ENCODE measurements around the gene ZNF672. TPM values are rescaled to one million over a fixed set of nuclear protein-coding genes. Genes with fewer than 3 reads are reported as not detected.

The ZNF672 gene
- polyA plus RNA-seq, 1 donor (not counting 4 experiments of a cell fraction or from before 2014, with no cell fraction given): 12.6 TPM

DNA sequence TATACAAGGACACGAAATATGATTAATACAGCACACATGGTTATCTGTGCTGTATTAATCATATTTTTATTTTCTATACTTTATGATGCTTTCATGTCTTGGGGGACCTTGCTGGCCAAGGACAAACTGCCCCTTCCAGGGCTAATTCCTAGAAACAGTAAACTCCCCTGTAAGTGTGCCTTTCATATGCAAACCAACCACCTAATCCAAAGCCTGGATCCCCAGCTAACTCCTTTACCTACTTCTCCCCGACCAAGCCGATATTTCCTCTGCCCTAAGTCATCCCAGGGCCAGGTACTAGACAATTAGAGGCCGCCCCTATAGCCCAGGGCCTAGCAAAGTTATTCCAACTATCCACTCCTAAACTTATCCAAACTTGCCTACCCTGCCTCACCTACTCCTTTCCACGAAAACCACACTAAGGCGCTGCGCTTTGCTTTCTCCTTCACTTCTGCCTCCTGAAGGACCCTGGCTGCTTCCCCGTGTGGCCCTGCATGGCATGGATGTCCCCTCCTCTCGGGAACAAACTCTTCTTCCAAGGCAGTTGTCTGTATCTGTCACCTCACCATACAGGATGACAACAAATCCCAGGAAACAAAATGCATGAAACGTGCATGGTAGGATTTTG, 22.5 kb upstream of the ZNF672 start:
- Histone ChIP-seq H3K79me2 (ENCODE audit: control insufficient read depth, insufficient read depth, low read length) (peaks cover 16% of the 10 kb centered on the region), H3K36me3 (ENCODE audit: control insufficient read depth in 2 of 2, extremely low read depth in 1 of 2, insufficient read depth in 2 of 2, low read length in 2 of 2) (peaks cover 27 to 42% of the 10 kb centered on the region in 2 experiments)

DNA sequence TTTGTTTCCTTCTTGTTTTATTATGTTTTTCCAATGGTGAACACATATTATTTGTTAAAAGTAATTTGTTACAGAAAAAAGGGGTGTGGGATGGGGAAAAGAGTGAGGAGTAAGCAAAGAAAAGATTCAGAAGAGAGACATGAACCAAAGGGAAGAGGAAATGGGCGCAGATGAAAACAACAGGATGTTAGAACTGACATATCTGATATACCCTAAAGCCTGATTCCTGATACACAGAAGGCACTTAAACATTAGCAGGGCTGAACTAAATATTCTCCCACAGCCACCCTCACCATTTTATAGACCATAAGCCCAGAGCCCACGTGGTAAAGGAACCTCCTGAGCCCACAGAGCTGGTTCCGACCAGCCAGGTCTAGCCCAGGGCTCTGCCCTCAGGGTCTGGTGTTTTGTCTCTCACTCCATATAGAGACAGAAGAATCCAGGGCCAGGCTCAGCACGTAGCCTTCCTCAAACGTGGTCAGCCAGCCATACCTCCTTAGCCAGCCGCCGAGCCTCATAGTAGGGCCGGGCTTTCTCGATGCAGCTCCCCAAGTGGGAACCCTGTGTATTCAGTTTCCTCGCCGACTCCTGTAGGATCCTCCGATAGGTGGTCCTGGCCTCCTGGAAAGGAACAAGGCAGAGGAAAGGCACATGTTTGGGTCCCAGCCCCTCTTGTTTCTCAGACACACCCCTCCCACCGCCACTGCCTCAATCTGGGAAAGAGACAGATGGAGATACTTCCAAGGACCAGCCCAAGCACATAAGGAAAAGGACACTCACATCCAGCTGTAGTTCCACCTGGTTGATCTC, 21.8 kb upstream of the ZNF672 start:
- DNase-seq (ENCODE audit: low read depth, low spot score) (no peak), FAIRE-seq (no peak)
- H2AFZ ChIP-seq (ENCODE audit: control insufficient read depth, low read length): no peak overlapping the region
- H3K27me3 ChIP-seq (ENCODE audit: control insufficient read depth, extremely low read depth, insufficient read depth, low read length): no peaks in the 10 kb centered on the region
- H3K4me3 ChIP-seq (ENCODE audit: control insufficient read depth in 2 of 3, extremely low read depth in 1 of 3, insufficient read depth in 2 of 3, low read depth in 1 of 3, low read length in 3 of 3): no peak overlapping the region
- H3K4me2 ChIP-seq (ENCODE audit: control insufficient read depth, extremely low read depth, insufficient read depth, low read depth, low read length): no peak overlapping the region
- peaks cover 3% of the 10 kb centered on the region for H3K4me1 ChIP-seq (ENCODE audit: control insufficient read depth, extremely low read depth, insufficient read depth, low read length)
- no peak for TF ChIP-seq EZH2 (IDR thresholded peaks at IDR 0.05; ENCODE audit: low read length)
- TF ChIP-seq, protein P1, sequence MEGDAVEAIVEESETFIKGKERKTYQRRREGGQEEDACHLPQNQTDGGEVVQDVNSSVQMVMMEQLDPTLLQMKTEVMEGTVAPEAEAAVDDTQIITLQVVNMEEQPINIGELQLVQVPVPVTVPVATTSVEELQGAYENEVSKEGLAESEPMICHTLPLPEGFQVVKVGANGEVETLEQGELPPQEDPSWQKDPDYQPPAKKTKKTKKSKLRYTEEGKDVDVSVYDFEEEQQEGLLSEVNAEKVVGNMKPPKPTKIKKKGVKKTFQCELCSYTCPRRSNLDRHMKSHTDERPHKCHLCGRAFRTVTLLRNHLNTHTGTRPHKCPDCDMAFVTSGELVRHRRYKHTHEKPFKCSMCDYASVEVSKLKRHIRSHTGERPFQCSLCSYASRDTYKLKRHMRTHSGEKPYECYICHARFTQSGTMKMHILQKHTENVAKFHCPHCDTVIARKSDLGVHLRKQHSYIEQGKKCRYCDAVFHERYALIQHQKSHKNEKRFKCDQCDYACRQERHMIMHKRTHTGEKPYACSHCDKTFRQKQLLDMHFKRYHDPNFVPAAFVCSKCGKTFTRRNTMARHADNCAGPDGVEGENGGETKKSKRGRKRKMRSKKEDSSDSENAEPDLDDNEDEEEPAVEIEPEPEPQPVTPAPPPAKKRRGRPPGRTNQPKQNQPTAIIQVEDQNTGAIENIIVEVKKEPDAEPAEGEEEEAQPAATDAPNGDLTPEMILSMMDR (optimal IDR thresholded peaks at IDR 0.05 in 1 of 3, IDR thresholded peaks at IDR 0.05 in 1 of 3, conservative IDR thresholded peaks at IDR 0.05 in 1 of 3; ENCODE audit: extremely low read depth in 1 of 3, insufficient read depth in 2 of 3, low read length in 3 of 3): no peak
- H4K20me1 ChIP-seq (ENCODE audit: control insufficient read depth, extremely low read depth, insufficient read depth, low read length): no peaks in the 10 kb centered on the region
- H3K79me2 ChIP-seq (ENCODE audit: control insufficient read depth, insufficient read depth, low read length): peaks cover 23% of the 10 kb centered on the region
- peaks cover 27 to 45% of the 10 kb centered on the region in 2 experiments for H3K36me3 ChIP-seq (ENCODE audit: control insufficient read depth in 2 of 2, extremely low read depth in 1 of 2, insufficient read depth in 2 of 2, low read length in 2 of 2)
- no peak overlapping the region for H3K27ac ChIP-seq (ENCODE audit: control insufficient read depth, insufficient read depth, low read length)
- no peaks in the 10 kb centered on the region for H3K9me3 ChIP-seq (ENCODE audit: control insufficient read depth, low read depth, low read length)
- H3K9ac ChIP-seq (ENCODE audit: control insufficient read depth, extremely low read depth, insufficient read depth, low read length): no peak overlapping the region
- H3K9me1 ChIP-seq (ENCODE audit: control insufficient read depth, extremely low read depth, insufficient read depth, low read length): no peaks in the 10 kb centered on the region
- dilution Hi-C loops (cut with MboI; ENCODE audit: extremely low pct_ligation_motif_present, low sequenced_read_pairs): no loop called here

More for the DNA sequence above, 22.5 kb upstream of the ZNF672 start:
- Histone ChIP-seq H3K4me3 (ENCODE audit: control insufficient read depth in 2 of 3, extremely low read depth in 1 of 3, insufficient read depth in 2 of 3, low read depth in 1 of 3, low read length in 3 of 3) (no peak overlapping the region), H2AFZ (ENCODE audit: control insufficient read depth, low read length) (no peak overlapping the region), H3K27ac (ENCODE audit: control insufficient read depth, insufficient read depth, low read length) (no peak overlapping the region), H3K9me3 (ENCODE audit: control insufficient read depth, low read depth, low read length) (no peaks in the 10 kb centered on the region), H3K9me1 (ENCODE audit: control insufficient read depth, extremely low read depth, insufficient read depth, low read length) (no peaks in the 10 kb centered on the region), H3K9ac (ENCODE audit: control insufficient read depth, extremely low read depth, insufficient read depth, low read length) (no peak overlapping the region), H4K20me1 (ENCODE audit: control insufficient read depth, extremely low read depth, insufficient read depth, low read length) (no peaks in the 10 kb centered on the region), H3K4me2 (ENCODE audit: control insufficient read depth, extremely low read depth, insufficient read depth, low read depth, low read length) (no peak overlapping the region), H3K27me3 (ENCODE audit: control insufficient read depth, extremely low read depth, insufficient read depth, low read length) (no peaks in the 10 kb centered on the region), H3K4me1 (ENCODE audit: control insufficient read depth, extremely low read depth, insufficient read depth, low read length) (peaks cover 11% of the 10 kb centered on the region)
- no peak for TF ChIP-seq EZH2 (IDR thresholded peaks at IDR 0.05; ENCODE audit: low read length)
- TF ChIP-seq, protein P1 (optimal IDR thresholded peaks at IDR 0.05 in 1 of 3, IDR thresholded peaks at IDR 0.05 in 1 of 3, conservative IDR thresholded peaks at IDR 0.05 in 1 of 3; ENCODE audit: extremely low read depth in 1 of 3, insufficient read depth in 2 of 3, low read length in 3 of 3): no peak
- FAIRE-seq (no peak), DNase-seq (ENCODE audit: low read depth, low spot score) (no peak)
- dilution Hi-C loops (cut with MboI; ENCODE audit: extremely low pct_ligation_motif_present, low sequenced_read_pairs): no loop called here
